Muscle of back (tissue), 13 donors: ENCODE data around the gene COG6. TPM values are rescaled to one million over a fixed set of nuclear protein-coding genes. Genes with fewer than 3 reads are reported as not detected.
A peak's percentile ranks its signal among the peaks of the same experiment; 100 is the strongest.

Source experiments
- DNase-seq, 3 donors: peaks; one replicate each; pipeline versions ENCODE4 v3.0.0 to v3.0.0-alpha.2; 2013
- long read RNA-seq, 9 donors: transcript quantifications; one replicate each; lab custom pipeline, GENCODE V29; 2026
- polyA plus RNA-seq, 10 donors: library from polyadenylated mRNA; unstranded; fragments of 120-200 nt; gene quantifications; one replicate each; pipeline ENCODE4 v1.2.1, GENCODE V29; 2013; ENCODE audit not compliant: insufficient read length in 10 of 10

The COG6 gene
- 10 to 100 TPM; 16.3 to 21.5 (median 19.3) TPM for polyA plus RNA-seq
- long read RNA-seq, donor 1, partial matches to known transcripts = 0 of 2 reads
- long read RNA-seq, donor 1, other reads (novel, unspliced or antisense) = 0 of 2 reads
- long read RNA-seq, donor 2, partial matches to known transcripts = 0 of 2 reads
- long read RNA-seq, donor 2, other reads (novel, unspliced or antisense) = 0 of 2 reads
- long read RNA-seq, donor 3 = 0 reads
- long read RNA-seq, donor 4, partial matches to known transcripts = 0 of 2 reads
- long read RNA-seq, donor 4, other reads (novel, unspliced or antisense) = 0 of 2 reads
- long read RNA-seq, donor 5, partial matches to known transcripts = 0 of 2 reads
- long read RNA-seq, donor 5, other reads (novel, unspliced or antisense) = 0 of 2 reads
- long read RNA-seq, donor 6, partial matches to known transcripts = 0 of 4 reads
- long read RNA-seq, donor 6, other reads (novel, unspliced or antisense) = 0 of 4 reads
- long read RNA-seq, donor 7, partial matches to known transcripts = 0 of 2 reads
- long read RNA-seq, donor 7, other reads (novel, unspliced or antisense) = 0 of 2 reads
- long read RNA-seq, donor 8, partial matches to known transcripts = 0 of 2 reads
- long read RNA-seq, donor 8, other reads (novel, unspliced or antisense) = 0 of 2 reads
- long read RNA-seq, donor 9 = 0 reads

DNA sequence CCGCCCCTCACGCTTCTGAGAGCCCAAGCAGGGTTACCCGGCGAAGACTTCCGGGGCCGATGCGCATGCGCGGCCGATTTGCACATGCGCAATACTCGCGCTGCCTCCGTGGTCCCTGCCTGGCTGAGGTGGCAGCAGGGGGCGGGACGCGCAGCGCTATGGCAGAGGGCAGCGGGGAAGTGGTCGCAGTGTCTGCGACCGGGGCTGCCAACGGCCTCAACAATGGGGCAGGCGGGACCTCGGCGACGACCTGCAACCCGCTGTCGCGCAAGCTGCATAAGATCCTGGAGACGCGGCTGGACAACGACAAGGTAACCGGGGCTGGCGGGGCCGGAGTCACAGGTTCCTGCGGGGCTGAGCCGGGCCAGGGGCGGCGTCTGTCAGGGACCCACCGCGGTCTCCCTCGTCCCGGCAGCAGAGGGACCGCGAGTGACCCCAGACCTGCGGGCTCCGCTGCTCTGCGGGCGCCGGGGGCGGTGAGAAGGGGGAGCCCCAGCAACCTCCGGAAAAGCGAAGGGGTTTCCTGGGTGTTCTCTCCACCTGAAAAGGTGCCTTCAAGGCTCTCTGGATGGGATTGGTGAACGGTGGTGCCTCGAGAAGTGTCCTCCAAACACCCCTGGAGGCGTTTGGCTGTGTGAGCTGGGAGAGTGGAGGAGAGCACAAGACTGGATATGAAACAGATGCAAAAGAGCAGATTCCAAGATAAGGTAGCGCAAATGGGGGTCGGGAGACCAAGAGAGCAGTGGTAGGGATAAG lies at the start of gene COG6:
TSS of gene COG6 (plus strand) at position 94 of the 756 bp plus-strand sequence. CDS start at position 159, 65 bp downstream.
- peak; percentile 88 to 96 (median 95) for DNase-seq

DNA sequence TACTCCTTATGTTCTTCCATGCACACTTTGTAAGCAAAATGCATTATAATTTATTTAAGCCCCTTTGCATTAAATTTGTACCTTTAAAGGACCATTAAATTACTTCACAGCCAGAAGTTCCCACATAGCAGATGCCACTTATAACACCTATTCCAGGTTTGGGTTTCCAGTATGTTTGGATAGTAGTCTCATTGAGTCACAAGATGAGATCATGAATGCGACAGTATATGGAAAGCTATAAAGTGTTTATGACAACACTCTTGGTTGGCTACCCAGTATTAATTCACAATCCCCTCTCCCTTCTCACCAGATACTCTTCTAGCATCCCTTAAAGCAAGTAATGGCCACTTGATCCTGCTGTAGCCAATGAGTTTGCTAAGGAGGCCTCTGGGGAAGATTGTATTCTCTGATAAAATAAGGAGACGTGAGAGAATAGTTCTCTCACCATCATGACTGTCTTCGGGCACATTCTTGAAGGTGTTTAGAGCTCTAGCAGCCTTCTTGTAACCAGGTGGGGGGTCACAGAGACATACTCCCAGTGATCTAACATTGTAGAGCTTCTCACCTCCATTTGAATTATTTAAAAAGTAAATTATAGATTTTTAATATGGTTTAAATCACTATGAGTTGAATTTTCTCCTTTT lies 49.7 kb upstream of the COG6 start:
- DNase-seq = no peak

DNA sequence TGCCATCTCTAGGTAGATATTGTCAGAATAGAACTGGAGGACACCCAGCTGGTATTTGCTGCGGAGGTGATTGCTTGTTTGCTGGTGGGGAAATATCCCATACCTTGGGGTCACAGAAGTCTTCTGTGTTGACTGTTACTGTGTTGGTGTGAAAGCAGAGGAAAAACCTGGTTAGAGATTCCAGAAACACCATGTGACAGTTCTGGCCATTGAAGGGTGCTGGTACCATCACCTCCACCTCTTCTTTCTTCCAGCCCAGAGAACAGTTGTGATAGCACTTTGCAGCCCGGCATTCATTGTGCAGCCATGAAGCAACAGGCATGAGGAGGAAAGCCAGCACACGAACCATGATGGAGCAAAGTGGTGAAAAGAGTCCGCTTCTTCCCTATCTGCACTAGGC lies 47.6 kb upstream of the COG6 start:
- no peak for DNase-seq

DNA sequence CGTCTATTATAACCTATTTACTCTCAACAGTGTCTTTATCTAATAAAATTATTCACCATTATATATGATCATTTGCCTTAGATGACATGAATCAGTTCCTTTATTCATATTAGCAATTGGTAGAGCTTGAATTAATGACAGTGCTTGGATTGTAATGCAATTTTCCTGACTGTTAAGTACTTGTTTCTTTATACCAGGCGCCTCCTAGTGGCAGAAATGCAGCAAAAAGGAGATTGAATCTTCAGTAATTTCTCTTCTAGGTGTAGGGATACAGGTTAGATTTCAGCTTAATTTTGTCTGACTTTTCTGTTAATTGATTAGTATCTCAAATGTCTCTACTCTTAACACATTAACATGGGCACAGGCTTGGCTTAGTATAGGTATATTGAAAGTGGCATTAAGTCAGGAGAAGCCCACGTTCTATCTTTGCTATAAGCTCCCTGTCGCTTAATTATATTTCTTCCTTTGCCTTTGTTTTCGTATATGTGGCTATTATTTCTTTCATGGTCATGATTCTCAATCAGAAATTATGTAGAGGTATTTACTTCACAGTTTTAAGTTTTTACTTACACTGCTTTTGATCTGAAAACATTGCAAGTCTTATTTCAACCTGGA lies 43.3 kb upstream of the COG6 start:
- peak; percentile 75 to 81 (median 76) for DNase-seq

DNA sequence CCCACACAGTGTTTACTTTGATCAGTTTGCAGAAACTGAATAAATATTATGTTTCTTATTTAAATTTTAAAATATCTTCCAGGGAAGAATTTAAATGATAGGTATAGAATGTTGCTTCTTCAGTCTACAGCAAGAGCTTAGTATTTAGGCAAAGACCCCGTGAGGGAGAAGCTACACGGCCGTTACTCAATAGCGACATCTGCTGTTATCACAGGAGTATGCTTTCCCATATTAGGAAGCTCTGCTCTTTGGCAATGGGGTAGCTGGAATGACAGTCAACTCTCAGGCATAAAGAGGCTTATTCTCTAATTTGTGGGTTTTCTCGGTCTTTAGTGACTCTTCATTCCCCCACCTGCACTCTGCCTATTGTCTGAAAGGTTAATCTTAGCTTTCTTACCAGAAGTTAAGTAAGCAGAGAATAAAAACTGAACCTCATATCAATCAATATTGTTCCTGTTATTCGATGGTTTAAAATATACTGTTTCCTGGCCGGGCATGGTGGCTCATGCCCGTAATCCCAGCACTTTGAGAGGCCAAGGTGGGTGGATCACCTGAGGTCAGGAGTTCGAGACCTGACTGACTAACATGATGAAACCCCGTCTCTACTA lies 39.3 kb upstream of the COG6 start:
- DNase-seq = peak; percentile 69 to 86 (median 81)

DNA sequence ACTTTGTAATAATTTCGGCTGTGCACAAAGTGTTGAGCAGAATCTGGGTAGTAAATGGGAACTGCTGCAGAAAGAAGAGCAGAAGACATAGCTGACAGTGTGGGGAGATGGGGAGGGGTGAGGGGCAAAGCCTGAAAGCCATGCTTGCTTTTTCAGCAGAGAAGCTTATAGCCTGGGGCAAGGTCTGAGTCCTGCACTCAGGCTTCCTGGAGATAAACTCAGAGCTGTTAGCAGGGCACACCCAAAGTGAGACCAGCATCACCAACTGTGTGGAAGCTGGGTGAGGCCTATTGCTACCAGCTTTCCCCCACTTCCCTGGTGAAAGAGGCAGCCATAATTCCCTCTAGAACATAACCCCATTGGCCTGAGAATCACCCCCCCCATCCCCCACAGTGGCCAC lies 36.9 kb upstream of the COG6 start:
- DNase-seq = no peak

DNA sequence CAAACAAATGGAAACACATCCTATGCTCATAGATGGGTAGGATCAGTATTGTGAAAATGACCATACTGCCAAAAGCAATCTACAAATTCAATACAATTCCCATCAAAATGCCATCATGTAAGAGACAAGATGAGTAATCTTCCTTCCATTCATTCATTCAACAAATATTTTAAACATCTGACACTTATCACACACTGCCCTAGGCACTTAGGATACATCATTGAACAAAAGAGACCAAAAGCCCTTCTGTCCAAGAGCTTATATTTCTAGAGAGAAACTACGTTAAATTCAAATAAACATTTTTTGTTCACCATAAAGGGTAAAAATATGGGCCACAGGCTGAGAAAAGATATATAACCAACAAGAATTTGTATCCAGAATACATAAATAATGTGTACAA lies 32.0 kb upstream of the COG6 start:
- DNase-seq = no peak

DNA sequence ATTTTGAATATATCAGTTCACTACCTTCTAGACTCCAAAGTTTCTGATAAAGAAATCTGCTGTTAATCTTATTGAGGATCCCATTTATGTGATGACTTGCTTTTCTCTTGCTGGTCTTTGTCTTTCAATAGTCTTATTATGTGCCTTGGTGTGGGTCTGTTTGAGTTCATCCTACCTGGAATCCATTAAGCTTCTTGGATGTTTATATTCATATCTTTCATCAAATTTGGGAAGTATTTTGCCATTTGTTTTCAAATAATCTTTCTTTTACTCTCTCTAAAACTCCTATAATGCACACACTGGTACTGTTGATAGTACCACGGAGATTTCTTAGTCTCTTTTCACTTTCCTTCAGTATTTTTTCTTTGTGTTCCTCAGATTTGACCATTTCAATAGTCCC lies 24.2 kb upstream of the COG6 start:
- no peak for DNase-seq

DNA sequence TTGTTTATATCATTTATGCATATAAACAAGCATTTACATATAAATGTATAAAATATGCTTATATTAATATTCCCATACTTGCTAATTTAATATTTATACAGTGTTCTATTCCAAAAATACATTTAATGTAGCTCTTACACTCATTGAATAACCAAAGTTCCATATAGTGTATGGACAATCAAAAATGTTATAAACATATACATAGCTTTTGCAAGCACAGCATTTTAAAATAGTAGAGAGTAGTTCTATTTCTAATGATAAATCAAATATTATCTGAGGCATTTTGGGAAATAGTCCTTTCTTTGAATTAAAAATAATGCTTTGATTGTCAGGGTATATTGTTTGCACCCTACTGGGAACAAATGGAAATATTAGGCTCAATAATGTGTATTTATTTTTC lies 22.5 kb upstream of the COG6 start:
- no peak for DNase-seq

DNA sequence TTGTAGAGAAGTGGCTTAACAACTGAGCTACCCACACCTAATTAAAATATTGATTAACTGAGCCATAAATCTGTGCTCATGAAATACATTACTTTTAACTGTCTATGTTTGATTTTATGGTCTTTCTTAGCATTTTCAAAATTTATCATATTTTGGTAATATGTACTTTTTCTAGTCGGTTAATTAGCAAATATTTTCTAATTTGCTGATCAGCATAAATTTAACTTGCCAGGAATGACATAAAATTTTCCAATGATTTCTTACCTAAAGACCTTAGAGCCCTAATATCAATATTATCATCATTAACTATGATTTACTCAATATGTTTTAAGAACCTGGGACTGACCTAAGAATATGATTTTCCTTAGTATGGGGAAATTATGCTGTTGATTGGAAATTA lies 19.9 kb upstream of the COG6 start:
- DNase-seq = no peak

DNA sequence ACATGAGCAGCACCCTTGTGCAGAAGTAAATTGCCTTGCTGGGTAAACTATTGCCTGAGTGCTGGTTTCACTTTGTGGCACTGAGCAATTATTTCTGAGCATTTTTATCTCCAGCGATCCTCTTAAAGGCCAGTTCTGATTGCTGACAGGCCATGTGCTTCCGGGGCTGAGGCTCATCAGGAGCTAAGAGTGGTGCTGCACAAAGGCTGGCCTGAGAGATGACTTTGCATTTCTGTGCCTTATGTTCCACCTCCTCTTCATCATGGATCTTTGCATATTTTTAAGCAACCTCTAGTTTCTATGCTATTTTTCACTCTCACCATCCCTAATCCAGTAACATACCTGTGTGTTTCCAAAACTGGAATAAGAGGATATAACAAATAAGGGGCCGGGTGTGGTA lies 17.6 kb upstream of the COG6 start:
- no peak for DNase-seq

DNA sequence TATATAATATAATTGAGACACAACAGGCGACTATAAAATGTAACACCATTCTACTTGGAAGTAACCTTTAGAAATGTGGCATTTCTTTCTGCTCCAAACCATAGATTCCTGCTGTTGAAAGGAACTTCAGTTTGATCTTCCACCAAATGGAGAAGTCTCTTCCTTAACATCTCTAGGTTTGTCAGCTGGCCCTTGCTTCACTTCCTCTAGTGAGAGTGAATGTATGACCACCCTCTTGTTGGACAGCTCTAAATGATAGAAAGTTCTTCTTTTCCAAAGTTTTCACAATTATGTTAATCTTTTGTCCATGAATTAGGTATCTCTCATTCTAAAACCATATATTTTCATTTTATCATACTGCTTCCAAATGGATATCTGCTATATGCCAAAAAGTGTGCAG lies 13.8 kb upstream of the COG6 start:
- no peak for DNase-seq

DNA sequence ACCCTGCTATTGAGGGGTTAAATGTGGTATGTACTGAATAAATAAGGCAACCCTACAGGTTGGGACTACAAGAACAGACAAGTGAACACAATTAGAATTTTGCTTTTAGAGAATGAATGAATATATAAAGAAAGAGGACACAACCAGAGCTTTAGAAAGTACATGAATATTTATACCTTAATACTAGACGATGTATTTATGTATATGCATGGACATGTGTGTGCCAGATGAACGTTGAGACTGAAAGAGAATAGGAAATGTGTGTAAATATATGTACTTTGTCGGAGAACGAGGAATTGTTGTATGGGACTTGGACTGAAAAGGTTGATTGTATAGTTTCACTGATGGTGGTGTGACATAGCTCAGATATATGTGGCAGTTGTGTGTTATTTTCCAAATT lies 9.3 kb upstream of the COG6 start:
- DNase-seq = no peak

DNA sequence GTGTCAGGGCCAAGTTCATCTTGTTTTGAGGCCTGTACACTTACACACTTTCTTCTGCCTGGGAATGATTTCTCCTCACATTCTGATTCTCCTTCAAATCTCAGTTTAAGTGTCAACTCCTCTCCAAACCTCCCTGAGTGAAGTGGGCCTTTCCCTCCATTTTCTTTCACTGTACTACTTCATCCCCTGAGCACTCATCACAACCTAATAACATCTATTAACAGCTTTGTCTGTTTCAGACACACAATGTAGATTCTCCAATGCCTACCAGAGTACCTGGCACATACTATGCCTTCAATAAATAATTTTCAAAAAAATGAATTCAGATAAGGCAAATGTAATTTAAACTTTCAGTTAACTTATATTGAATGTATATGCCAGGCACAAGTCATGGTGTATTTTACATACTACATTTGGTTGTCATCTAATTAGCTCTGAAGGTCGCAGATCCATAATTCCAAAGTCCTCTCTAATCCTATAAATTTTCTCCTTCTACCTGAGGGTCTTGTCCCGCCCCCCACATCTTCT lies 357 bp upstream of the COG6 start:
- DNase-seq = no peak

DNA sequence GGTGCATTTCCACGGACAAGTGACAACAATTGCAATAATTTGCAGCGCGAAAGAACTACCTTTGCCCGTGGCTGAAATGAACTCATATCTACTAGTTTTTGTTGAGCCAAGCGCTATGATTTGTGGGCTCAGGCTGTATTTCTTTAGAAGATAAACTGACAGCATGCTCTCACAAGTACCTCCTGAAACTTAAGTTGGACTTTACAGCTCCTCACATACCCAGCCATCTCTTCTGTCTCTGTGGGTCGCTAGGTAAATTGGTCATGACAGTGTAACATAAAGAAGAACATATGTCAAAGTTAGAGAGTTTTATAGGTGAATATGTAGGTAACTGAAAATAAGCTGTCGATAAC lies 839 bp downstream of the COG6 start:
- DNase-seq = no peak

DNA sequence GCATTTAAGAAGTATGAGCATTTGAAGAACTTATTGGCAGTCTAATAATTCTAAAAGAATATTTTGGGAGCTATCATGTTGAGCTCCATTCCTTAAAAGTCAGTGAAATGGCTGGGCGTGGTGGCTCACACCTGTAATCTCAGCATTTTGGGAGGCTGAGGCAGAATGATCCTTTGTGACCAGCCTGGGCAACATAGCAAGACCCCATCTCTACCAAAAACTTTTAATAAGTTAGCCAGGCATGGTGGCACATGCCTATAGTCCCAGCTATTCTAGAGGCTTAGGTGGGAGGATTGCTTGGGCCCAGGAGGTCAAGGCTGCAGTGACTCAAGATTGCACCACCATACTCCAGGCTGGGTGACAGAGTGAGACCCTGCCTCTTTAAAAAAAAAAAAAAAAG lies 8.0 kb downstream of the COG6 start:
- no peak for DNase-seq

DNA sequence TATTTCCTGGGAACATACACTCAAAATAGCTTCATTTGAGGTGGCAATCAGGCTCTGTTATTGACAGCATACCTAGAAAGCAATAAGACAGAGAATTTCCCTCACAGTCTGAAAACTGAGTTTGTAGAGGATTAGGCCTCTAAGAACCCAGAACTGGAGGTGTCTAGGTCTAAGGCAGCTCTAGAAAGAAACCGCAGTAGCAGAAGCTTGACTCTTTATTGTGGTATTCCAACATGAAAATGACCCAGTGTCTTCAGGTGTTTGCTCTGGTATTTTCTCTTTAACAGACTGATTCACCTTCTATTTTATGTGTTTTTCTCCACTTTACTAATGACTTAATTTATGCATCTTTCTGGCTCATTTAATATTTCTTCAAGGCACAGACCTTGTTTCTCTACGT lies 8.5 kb downstream of the COG6 start:
- no peak for DNase-seq

DNA sequence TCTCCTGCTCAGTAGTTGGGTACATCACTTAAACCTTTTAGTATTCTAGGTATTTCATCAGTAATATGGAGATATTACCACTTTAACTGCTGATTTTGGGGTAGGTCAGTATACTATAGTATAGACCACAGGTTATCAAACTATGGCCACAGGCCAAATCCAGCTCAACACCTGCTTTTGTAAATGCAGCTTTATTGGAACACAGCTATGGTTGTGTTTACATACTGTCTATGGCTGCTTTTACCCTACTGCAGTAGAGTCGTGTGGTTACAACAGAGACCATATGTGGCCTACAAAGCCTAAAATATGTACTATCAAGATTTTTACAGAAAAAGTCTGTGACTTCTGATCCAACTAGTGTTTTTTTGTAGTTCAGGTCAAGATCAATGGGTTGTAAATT lies 10.3 kb downstream of the COG6 start:
- DNase-seq = no peak

DNA sequence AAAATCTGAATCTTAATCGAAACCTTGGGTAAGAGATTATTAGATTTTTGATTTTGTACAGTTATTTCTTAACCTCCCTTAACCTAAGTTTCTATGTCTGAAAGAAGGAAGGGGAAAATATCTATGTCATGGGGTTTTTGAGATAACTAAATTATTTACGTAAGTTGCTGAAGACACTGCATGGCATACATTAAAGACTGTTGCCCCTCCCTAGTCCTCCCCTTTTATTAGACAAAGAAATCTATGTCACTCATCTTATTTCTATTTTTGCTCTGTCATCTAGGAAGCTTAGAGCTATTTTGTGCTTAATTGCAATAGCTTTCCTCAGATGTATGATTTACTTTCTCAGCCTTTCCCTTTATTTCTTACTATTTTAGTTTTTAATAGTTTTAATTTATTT lies 15.0 kb downstream of the COG6 start:
- DNase-seq = no peak

DNA sequence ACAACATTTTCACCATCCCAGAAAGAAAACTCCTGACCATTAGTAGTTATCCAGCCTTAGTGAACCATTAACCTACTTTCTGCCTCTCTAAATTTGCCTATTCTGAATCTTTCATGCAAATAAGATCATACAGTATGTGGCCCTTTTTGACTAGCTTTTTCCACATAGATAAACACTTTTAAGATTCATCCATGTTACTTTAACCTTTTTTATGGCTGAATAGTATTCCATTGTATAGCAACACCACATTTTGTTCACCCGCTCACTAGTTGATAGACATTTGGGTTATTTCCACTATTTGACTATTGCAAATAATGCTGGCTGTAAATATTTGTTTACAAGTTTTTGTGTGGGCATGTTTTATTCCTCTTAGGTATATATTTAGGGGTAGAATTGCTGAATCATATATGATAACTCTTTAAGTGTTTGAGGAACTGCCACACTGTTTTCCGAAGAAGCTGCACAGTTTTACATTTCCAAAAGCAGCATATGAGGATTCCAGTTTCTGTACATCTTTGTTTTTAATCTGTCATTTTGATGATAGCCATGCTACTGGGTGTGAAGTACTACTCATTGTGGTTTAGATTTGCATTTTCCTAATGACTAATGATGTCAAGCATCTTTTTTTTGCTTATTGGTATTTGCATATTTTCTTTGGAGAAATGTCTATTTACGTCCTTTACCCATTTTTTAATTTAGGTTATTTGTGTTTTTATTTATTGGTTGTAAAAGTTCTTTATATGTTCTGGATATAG lies 17.1 kb downstream of the COG6 start:
- DNase-seq = no peak
